ENCODE data around the gene TTLL5.

- TF ChIP-seq GATA3 (IDR thresholded peaks at IDR 0.05; ENCODE audit: low read depth, low read length) (no peak), GATA2 (IDR thresholded peaks at IDR 0.05; ENCODE audit: low read depth, low read length) (no peak)
Observed at GRCh38 chr14:75971509-75971908, 310.5 kb downstream of the TTLL5 start.
